HG02642 (cell line): Measurements from ENCODE around the gene DOCK10.
A peak's percentile ranks its signal among the peaks of the same experiment; 100 is the strongest.
"Not testable (repeated sequence)": the region's sequence is repeated elsewhere in the genome, so short reads cannot be mapped to it uniquely, and the experiment has no call there.

Source experiments
- ATAC-seq: cut with Tn5 transposase; IDR thresholded peaks from one replicate; pipeline ENCODE4 v1.9.1; 2021; ENCODE audit warnings: mild to moderate bottlenecking; ENCODE audit not compliant: unreplicated experiment, poor library complexity

The DOCK10 gene

DNA sequence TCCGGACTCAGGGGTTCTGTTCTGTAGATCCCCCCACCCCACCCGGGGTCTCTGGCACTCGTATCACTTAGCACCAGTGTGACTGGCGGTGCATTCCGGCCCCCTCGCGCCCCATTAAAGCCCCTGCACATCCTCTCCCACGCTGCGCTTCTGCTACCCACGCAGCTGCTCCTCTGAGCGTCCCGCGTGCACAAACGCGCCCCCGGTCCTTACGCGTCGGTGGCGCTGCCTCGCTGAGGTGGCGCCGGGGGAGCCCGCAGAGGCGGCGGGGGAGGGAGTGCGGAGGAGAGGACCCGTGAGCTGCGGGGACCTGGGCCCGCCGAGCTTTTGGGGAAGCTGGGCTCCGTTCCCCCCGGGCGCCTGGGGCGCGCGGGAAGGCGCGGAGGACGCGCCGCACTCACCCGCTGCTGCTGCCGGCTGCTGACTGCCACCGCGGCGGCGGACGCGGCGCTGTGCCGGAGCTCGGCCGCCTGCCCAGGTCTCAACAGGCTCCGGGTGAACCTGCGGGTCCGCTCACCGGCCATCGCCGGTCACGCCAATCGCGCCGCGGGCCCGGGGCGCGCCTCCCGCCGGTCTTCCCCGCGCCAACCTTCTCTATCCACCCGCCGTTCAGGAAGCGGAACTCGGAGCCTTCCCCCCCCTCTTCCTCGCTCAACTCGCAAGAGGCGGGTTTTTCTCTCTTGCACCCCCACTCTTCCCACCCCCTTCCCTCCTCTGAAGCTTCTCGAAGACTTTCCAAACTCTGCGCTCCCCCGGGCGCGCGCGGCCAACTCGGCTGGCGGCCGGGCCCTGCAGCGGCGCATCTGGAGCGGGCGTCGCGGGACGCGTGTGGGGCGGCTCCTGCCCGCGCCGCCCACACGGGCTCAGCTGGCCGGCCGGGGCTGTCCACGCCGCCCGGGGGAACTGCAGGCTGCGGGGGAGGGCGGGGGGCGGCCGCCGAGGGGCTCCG is at the start of gene DOCK10:
Gene DOCK10, minus strand, starts transcription at position 618 of the 949 bp plus-strand sequence. Its CDS starts 94 bp downstream, at position 524.
- ATAC-seq = peak; percentile 37

DNA sequence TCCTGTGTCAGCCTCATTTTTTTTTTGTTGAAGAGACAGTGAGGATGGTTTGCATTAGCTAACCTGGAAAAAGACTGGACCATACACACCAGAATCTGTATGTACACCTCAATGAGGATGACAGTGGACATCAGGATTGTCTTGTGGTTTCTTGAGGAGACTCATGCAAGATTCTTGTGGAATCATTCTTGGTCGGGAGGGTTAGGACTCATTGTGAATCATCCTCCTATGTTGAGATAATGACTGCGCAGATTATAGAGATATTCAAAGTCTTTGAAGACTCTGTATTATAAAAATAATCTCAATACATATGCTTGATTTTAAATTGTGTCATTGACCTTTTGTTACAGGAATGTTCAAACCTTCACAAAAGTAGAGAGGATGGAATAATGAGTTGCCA is 49.1 kb upstream of the DOCK10 start:
- no peak for ATAC-seq

DNA sequence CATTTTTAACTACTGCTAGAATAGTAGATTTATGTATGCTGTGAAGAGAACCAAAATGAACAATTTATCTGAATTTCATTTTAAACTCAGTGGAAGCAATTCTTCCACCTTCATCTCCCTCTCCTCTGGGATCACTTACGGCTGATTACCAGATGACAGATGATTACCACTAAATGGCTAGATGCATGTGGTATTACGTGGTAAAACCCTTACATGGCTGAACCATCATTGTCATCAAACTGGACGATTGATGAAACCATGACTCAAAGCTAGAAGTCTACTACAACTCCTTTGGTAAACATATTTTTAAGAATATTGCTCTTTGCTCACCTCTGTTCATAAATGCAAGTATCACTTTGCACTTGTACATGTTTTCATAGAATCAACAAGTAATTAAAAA is 48.5 kb upstream of the DOCK10 start:
- ATAC-seq = no peak

DNA sequence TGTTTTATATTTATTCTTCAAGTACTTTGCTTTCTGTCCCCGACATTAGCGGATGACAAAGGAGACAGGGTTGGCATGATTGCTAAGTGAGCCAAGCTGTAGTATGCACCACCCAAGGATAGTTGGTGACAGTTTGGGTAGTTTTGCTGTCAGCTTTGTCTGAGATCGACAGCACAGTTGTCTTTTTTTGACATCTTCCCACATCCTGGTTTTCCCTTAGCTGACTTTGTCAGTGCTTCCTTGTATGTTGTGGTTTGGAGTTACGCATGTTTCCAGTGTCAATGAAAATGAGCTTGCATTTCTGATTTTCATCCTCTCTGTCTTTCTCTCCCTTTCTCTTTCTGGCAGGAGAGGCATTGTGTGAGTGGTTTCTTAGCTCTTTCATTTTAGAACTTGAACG is 44.6 kb upstream of the DOCK10 start:
- no peak for ATAC-seq

DNA sequence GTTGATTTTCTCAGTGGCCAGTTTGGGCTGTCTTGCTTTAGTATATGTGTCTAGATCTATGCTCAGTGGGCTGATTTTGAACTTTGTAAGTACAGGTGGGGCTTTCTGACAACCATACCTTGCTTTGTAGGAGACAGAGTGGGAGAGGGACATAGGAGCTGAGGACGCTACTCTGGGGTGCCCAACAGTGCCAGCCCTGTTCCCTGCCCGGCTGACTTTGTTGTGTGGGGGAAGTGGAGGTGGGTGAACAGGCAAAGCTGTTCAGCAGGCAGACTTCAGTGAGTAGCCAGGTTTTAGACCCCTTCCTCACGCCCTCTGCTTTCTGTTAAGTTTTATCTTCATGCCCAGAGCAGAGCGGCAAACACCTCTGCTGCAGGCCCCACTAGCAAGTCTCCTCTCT is 44.2 kb upstream of the DOCK10 start:
- ATAC-seq = no peak

DNA sequence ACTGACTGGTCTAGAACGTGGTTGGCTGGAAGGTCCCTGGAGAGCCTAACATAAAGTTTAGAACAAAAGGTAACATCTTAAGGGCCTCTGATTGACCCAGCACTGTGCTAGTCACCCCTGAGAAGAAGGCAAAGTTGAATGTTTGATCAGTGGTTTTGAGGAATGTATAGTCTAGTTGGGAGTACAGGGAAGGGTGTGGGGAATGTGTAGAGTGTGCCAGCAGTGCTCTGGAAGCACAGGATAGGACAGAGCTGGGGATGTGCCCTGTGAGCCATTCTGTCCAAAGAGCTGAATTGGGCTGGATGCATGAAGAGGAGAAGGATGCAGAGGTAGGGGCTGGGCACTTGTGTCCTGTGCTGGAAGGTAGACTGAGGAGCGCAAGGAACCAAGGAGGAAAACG is 41.0 kb upstream of the DOCK10 start:
- ATAC-seq = no peak

DNA sequence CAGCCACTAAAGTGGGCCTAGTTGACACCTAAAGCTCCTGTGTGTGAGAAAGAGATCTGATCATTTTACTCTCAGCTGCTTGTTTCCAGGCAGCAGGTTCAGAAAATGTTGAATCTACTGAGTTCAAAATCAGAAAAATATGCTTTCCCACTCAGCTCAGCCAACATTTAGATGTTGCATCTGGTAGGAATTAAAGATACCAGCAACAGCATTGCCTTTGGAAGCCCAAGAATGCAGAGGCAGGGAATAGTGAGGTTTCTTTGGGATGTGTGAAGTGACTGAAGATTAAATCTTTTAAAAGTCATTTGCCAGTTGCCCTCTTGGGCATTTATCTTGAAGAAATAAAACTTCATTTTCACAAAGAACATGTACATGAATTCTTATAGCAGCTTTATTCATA is 33.9 kb upstream of the DOCK10 start:
- ATAC-seq = no peak

DNA sequence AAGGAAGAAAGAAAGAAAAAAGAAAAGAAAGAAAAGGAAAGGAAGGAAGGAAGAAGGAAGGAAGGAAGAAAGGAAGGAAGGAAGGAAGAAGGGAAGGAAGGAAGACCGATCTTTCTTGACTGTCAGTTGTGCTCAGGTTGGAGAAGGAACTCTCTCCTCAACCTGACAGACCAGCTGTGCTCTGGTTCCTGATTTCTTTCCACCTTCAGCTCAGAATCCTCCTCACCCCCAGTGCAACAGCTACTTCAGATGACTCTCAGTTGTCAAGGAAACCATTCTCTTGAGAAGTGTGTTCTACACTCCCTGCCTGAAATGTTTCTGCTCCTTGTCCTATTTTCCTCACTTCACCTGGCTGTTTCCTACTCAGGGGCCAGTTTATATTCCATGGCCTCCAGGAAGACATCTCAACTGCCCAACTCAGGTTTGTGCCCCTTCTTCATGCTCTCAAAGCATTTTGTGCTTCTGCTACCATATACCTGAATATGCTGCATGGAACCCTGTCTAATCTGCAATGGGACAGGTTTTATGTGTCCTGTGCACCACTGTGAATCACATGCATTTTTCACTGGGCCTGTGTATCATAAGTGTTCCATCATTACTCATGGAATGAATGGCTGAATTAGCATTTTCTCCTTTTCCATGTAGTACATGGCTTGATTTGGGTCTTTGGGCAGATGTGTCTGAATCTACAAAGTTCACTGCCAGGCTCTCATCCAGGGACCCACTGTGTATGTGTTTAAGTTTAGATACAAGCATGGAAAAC is 32.8 kb upstream of the DOCK10 start:
- no peak for ATAC-seq

DNA sequence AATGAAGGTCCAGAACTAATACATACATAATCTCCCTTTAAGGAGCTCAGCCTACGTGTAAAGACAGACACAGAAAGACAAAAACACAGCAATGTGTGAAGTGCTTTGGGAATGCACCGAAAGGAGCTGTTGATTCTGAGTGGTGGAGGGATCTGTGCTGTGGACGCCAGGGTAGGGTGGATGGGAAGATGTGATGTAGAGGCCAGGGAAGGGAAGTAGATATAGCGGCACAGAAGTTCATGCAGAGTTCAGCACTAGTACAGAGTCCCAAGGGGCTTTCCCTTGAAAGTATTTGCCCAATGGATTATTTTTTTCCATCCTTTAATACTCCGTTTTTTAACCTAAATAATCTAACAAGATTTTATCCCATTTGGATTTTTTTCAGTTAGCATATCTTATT is 32.1 kb upstream of the DOCK10 start:
- no peak for ATAC-seq

DNA sequence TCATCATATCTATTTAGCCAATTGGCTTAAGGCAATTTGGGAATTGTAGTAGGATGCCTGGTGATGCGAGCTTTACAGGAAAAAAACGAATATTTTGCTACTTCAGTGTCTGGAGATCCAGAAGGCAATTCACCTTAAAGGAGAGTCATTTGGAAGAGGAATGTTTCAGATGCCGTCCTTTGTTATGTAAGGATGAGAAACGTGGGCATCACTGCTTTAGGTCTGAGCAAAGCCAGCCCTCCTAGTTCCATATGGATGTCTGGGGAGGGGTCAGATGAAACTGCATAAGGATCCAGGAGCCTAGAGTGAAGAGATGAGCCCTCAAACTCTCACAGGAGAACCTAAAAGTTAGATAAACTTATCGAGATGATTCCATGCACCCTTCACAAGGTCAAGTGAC is 30.9 kb upstream of the DOCK10 start:
- no peak for ATAC-seq

DNA sequence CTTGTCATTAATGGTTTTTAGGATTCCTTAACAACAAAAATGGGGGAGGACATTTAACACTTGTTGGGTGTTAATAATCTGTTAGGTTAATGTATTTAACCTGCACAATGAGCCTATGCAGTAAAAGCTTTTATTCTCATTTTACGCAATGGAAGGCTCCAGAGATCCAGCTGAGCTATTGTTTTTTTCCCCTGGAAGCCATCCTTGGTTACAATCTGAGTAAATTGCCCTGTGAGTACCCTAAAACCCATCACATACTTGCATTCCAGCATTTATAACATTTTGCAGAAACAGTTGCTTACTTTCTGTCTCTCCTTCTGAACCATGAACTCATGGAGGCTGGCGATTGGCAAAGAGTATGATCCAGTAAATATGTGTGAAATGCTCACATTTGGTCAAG is 30.2 kb upstream of the DOCK10 start:
- no peak for ATAC-seq

DNA sequence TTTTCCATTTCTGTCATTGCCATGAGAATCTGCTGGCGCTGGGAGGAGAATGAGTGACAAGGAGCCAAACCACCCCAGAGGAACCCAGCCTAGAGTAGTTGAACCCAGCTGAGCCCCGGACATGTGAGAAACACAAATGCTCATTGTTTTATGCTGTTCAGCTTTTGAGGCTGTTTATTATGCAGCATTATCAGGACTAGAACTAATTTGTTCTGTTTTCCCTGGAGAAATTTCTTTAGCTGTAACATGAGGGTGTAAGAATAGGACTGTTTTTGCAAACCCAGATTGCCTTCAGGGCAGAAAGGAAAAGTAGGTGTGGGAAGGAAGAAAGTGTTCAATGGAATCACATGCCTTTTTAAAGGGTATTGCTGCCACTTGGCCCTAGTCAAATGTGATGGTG is 28.5 kb upstream of the DOCK10 start:
- ATAC-seq = no peak

DNA sequence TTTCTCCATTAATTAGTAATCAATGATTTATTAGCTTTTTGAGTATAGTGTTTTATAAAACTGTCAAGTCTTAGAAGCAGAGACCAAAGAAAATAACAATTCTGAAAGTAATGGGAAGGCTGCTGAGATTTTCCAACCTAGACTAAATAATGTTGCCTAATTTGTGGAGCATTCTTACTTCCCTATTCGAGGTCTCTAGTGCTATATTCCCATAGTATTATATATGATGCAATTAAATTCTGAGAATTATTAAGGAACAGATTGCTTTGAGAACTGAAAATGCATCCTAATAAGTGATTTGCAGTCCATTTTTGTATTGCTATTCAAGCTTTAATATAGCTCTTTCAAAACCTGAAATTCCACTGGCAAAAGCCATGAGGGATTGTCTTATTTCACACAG is 27.7 kb upstream of the DOCK10 start:
- ATAC-seq = no peak

DNA sequence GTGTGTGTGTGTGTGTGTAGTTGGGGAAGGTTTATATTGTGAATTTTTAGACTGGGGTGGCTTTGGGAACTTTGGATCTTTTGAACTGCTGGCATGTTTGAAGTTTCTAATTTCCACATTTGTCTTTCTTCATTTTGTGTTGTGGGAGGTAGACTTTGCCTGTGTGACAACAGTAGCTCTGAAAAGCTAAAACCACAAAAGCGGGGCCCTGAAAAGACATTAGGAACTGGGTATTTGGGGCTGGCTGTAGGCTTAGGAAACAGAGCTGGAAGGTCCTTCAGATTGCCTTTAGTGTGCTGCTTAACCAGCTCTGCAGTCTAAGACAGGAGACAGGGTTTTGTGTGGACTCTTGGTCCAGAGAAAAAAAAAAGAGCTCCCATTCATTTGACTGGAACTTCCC is 27.2 kb upstream of the DOCK10 start:
- no peak for ATAC-seq

DNA sequence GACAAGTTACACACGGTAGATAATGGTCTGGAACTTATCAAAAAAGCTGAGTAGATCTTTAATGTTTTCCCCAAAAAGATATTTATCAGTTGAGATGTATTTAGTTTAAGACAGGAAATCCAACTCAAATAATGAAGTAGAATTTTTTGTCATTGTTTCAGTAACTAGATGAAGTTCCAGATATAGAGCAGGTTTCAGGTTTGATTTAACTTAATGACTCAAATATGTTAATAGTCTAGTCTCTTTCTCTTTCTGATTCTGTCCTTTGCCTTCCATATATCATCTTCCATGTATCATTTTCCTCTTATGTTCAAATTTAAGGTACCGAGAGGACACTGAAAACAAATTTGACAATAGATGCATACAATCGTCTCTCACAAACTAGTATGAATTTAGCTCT is 23.6 kb upstream of the DOCK10 start:
- no peak for ATAC-seq

DNA sequence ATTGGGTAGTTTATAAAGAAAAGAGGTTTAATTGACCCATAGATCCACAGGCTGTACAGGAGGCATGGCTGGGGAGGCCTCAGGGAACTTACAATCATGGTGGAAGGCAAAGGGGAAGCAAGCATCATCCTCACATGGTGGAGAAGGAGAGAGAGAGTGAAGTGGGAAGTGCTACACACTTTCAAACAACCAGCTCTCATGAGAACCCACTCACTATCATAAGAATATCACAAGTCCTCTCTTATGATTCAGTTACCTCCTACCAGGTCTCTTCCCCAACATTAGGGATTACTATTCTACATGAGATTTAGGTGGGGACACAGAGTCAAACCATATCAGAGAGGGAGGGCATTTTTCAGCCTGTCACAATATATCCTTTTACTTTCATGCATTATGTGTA is 22.7 kb upstream of the DOCK10 start:
- no peak for ATAC-seq

DNA sequence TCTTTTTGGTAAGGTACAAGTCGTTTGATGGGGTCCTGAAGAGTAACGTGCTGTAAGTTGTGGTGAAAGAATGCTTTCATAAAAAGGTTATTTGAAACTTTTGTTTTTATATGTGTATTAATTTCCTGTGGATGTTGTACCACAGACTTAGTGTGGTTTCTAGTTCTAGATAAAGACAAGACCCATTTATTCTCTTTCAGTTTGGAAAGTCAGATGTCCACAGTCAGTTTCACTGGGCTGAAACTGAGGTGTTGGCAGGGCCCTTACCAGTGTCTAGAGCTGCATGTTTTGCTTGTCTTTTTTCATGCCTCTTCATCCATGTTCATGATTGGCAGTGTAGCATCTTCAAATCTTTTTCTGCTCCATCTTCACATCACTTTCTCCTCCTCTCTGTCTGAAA is 22.1 kb upstream of the DOCK10 start:
- ATAC-seq = no peak

DNA sequence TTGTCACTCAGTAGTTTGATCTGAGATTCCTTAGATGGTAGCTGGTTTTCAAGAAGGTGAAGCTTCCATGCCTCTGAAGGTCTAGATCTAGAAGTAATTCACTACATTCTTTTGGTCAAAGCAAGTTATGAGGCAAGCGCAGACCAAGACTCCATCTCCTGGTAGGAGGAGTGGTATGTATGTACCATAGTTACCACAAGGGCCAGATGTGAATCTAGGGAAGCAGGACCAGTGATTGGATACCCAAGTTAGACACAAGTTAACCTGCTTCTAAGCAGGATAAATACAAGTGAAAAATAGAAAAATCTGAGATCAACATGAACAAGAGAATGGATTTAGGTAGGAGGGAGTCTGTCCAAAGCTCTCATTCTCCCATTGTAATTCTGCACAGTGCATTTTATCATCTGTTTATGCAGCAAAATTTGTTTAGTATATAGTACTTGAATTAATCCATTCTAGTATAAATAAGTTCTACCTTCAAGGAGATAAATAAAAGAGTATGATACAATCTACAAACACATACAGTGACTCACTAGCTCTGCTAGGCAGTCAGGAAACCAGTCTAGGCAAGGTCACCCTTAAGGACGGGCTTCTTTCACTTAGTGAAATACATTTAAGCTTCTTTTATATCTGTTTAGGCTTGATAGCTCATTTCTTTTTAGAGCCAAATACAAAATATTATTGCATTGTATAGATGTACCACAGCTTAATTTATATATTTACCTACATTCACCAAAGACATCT is 14.2 kb upstream of the DOCK10 start:
- ATAC-seq = no peak

DNA sequence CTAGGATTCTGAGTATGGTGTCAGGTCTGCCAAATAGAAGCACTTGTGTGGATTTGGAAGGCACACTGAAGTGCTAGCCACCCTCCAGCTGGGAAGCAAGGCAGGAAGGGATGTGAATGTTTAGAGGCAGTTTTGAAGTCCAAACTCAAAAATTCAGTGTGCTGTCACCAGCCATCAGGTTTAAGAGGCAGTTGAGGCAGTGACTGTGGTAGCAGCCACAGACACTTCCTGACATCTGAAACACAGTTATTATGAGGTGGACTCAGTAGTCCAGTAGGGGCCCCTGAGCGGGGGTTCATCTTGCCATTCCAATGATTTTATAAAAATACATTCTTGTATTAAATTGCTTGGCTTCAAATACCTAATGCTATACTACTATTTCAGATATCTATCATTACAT is 13.4 kb upstream of the DOCK10 start:
- ATAC-seq = no peak

DNA sequence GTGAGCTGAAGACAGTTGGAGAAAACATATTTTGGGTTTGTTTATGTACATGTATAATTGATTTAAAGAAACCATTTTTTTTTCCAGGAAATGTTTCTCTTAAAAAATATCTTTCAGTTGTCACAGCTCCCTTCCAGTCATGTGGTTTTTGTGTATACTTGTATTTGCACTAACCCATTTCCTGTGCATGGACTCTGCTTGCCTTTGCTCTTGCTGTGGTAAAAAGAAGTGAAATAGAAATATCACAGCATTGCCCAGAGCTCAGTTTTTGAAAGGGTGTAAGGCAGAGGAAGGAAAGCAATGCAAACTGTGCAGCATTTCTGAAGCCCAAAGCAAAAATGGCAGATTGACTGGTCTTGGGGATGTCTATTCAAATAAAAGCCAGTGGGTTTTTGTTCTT is 10.4 kb upstream of the DOCK10 start:
- ATAC-seq = no peak

DNA sequence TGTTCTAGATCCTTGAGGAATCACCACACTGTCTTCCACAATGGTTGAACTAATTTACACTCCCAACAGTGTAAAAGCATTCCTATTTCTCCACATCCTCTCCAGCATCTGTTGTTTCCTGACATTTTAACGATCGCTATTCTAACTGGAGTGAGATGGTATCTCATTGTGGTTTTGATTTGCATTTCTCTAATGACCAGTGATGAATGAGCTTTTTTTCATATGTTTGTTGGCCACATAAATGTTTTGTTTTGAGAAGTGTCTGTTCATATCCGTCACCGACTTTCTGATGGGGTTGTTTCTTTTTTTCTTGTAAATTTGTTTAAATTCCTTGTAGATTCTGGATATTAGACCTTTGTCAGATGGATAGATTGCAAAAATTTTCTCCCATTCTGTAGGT is 5.2 kb upstream of the DOCK10 start:
- ATAC-seq = not testable (repeated sequence)
